Upper lobe of left lung (tissue), 4 donors: ENCODE results near the gene C20orf173.

ENCODE experiments used
- CTCF ChIP-seq, 6 experiments: fragments of 450-650 bp in 4 of 6; fragments of 200-600 bp in 2 of 6; sonication (generic) in 2 of 6; IDR thresholded peaks; one replicate each; pipeline ENCODE4 v1.5.1; 2016 to 2019; ENCODE audit warnings: antibody characterized with exemption in 6 of 6
- POLR2A ChIP-seq, 4 donors: fragments of 450-650 bp; IDR thresholded peaks; one replicate each; pipeline ENCODE4 v1.5.1; 2016 to 2017; ENCODE audit warnings: antibody characterized with exemption in 4 of 4, mild to moderate bottlenecking in 2 of 4
- POLR2AphosphoS5 ChIP-seq, 2 donors: sonication (generic); formaldehyde crosslinking; IDR thresholded peaks; one replicate each; pipeline ENCODE4 v1.5.1; 2017; ENCODE audit warnings: antibody characterized with exemption in 2 of 2

- TF ChIP-seq POLR2AphosphoS5 (IDR thresholded peaks at IDR 0.05), result no peak
- no peak for TF ChIP-seq POLR2A (IDR thresholded peaks at IDR 0.05)
- peak in 4 of 6 experiments; percentile 28 to 55 (median 50) for TF ChIP-seq CTCF (IDR thresholded peaks at IDR 0.05)
Observed at GRCh38 chr20:35511814-35512420, 17.5 kb downstream of the C20orf173 start.
